Lung (tissue), 12 donors: ENCODE results near the gene SHFL. TPM values are rescaled to one million over a fixed set of nuclear protein-coding genes. Genes with fewer than 3 reads are reported as not detected.

Source experiments
- ATAC-seq: fragments of 200-7000 bp; cut with Tn5 transposase; one replicate; pipeline ENCODE4 v1.9.1; 2020; ENCODE audit warnings: moderate number of reproducible peaks; ENCODE audit not compliant: insufficient read depth, low FRiP score
- DNase-seq, 3 donors: peaks; one replicate each; pipeline ENCODE4 v3.0.0-alpha.2; 2013 to 2017
- H3K27ac ChIP-seq, 2 donors: one replicate each; pipeline ENCODE4 v1.5.1; 2013; ENCODE audit warnings: mild to moderate bottlenecking in 2 of 2, moderate library complexity in 2 of 2, control low read depth in 1 of 2, inconsistent platforms in 1 of 2, low read depth in 1 of 2, low read length in 1 of 2
- H3K27me3 ChIP-seq, 3 donors: one replicate each; pipeline ENCODE4 v1.5.1; 2013; ENCODE audit warnings: low read length in 2 of 3; ENCODE audit not compliant: control insufficient read depth in 3 of 3, insufficient read depth in 3 of 3
- H3K36me3 ChIP-seq, 4 donors: one replicate each; pipeline ENCODE4 v1.5.1; 2013; ENCODE audit warnings: low read length in 4 of 4, mild to moderate bottlenecking in 1 of 4, moderate library complexity in 1 of 4; ENCODE audit not compliant: control insufficient read depth in 4 of 4, insufficient read depth in 4 of 4
- H3K4me1 ChIP-seq, 5 donors: one replicate each; pipeline ENCODE4 v1.5.1; 2013; ENCODE audit warnings: low read length in 5 of 5, mild to moderate bottlenecking in 2 of 5, moderate library complexity in 1 of 5; ENCODE audit not compliant: control insufficient read depth in 5 of 5, insufficient read depth in 5 of 5
- H3K4me3 ChIP-seq: one replicate; pipeline ENCODE4 v1.5.1; 2013; ENCODE audit warnings: mild to moderate bottlenecking, control low read depth, moderate library complexity
- H3K9ac ChIP-seq, 2 donors: one replicate each; pipeline ENCODE4 v1.5.1; 2013; ENCODE audit warnings: low read length in 2 of 2, control low read depth in 1 of 2; ENCODE audit not compliant: insufficient read depth in 1 of 2
- H3K9me3 ChIP-seq, 4 donors: one replicate each; pipeline ENCODE4 v1.5.1; 2013; ENCODE audit warnings: low read length in 3 of 4, mild to moderate bottlenecking in 1 of 4, moderate library complexity in 1 of 4; ENCODE audit not compliant: control insufficient read depth in 4 of 4, insufficient read depth in 3 of 4
- WGBS, 2 donors: extraction: QIAGEN DNeasy Blood & Tissue Kit; methylation state at CpG; one replicate each; pipeline ENCODE4 v1.1.7; 2013; 5-methylcytosine and 5-hydroxymethylcytosine counted together
- polyA plus RNA-seq, 2 donors: library from polyadenylated mRNA; stranded (reverse); fragments of 200-250 nt; gene quantifications; one replicate each; pipeline ENCODE4 v1.2.1, GENCODE V29; 2013
- total RNA-seq, 2 donors: library from RNA; depleted of rRNA in 1 of 2; stranded (reverse); fragments of >200 nt in 1 of 2; gene quantifications; one replicate each; pipeline ENCODE4 v1.2.1, GENCODE V29; 2014 to 2021
- TF ChIP-seq, protein P1 (sequence below): IDR thresholded peaks from 2 replicates; pipeline ENCODE4 v1.5.1; 2012; ENCODE audit warnings: mild to moderate bottlenecking; ENCODE audit errors: control extremely low read depth, extremely low read depth
- donor health status: control.
- donor health status: control.
- donor health status: Bipolar disorder and iron deficiency.
- donor health status: healthy.
- donor health status: DM: yes; HTN: yes; CAD: no.

SHFL gene
- total and polyA plus RNA-seq, 4 donors: 21.2 to 43.5 (median 33.3) TPM

DNA sequence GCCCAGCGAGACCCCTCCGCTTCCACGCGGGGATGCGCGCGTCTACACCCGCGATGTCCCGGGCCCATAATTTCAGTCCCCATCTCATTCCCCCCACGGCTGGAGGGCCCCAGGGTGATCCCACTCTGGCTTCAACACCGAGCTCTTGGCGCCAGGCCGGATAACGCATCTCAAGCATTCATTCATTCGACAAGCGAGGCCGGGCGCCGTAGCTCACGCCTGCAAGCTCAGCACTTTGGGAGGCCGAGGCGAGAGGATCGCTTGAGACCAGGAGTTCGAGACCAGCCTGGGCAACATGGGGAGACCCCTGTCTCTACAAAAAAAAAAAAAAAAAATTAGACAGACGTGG is 10.5 kb downstream of the SHFL start:
- WGBS, 2 donors: 26 to 32% methylated on average over 26 of the region's 26 CpGs
- H3K9me3 ChIP-seq: no peaks in the 10 kb centered on the region
- H3K9ac ChIP-seq: no peak overlapping the region
- no peak for ATAC-seq
- no peak for DNase-seq
- no peaks in the 10 kb centered on the region for H3K27me3 ChIP-seq
- peaks cover 0 to 6% (median 3%) of the 10 kb centered on the region in 5 donors for H3K4me1 ChIP-seq
- peak overlapping the region; percentile 28 for H3K4me3 ChIP-seq
- H3K27ac ChIP-seq: peak overlapping the region; percentile 39 to 81
- TF ChIP-seq, protein P1, sequence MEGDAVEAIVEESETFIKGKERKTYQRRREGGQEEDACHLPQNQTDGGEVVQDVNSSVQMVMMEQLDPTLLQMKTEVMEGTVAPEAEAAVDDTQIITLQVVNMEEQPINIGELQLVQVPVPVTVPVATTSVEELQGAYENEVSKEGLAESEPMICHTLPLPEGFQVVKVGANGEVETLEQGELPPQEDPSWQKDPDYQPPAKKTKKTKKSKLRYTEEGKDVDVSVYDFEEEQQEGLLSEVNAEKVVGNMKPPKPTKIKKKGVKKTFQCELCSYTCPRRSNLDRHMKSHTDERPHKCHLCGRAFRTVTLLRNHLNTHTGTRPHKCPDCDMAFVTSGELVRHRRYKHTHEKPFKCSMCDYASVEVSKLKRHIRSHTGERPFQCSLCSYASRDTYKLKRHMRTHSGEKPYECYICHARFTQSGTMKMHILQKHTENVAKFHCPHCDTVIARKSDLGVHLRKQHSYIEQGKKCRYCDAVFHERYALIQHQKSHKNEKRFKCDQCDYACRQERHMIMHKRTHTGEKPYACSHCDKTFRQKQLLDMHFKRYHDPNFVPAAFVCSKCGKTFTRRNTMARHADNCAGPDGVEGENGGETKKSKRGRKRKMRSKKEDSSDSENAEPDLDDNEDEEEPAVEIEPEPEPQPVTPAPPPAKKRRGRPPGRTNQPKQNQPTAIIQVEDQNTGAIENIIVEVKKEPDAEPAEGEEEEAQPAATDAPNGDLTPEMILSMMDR: no peak
- peaks cover 0 to 9% (median 5%) of the 10 kb centered on the region in 4 donors for H3K36me3 ChIP-seq

DNA sequence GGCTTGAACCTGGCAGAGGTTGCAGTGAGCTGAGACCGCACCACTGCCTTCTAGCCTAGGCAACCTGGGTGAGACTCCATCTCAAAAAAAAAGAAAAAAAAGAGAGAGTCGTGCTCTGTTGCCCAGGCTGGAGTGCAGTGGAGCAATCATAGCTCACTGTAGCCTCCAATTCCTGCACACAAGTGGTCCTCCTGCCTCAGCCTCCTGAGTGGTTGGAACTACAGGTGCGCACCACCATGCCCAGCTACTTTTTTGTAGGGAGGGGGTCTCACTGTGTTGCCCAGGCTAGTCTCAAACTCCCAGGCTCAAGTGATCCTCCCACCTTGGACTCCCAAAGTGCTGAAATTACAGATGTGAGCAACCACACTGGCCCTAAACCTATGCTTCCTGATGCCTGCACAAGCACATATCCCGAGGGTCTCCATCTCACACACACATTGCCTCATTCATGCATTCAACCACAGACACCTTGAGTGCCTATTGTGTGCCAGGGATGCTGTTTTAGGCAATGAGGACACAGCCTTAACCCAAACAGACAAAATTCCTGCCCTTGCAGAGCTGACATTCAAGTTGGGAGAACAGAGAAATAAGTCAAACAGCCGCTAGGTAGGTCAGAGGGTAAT is 14.2 kb downstream of the SHFL start:
- ATAC-seq (no peak), DNase-seq (no peak)
- Histone ChIP-seq H3K9me3 (no peaks in the 10 kb centered on the region), H3K9ac (no peak overlapping the region), H3K27ac (no peak overlapping the region), H3K27me3 (no peaks in the 10 kb centered on the region), H3K36me3 (no peaks in the 10 kb centered on the region), H3K4me3 (no peak overlapping the region), H3K4me1 (peaks cover 0 to 15% (median 3%) of the 10 kb centered on the region in 5 donors)
- WGBS, 2 donors: 89 to 91% methylated on average over 5 of the region's 5 CpGs
- TF ChIP-seq, protein P1: no peak

DNA sequence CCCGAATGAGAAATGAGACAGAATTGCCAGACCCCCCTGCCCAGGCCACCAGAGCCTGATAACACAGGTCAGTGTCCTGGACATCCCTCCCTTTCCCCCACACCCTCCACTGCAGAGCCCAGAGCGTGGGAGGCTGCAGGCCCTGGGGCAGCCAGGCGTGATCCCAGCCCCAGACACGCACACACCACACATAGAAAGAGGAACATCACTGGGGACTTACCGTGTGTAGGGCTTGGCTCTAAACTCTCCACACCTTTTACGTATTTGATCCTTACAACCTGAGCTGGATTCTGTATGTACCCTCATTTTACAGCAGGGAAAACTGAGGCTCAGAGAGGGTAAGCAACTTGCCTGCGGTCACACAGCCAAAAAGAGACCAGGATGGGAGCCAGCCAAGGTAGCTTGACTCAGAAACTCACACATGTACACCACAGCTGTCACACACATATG is 16.7 kb downstream of the SHFL start:
- Histone ChIP-seq H3K9ac (no peak overlapping the region), H3K27ac (no peak overlapping the region), H3K4me3 (no peak overlapping the region), H3K36me3 (peaks cover 3 to 4% (median 4%) of the 10 kb centered on the region in 4 donors), H3K4me1 (peaks cover 0 to 25% (median 5%) of the 10 kb centered on the region in 5 donors), H3K27me3 (no peaks in the 10 kb centered on the region), H3K9me3 (no peaks in the 10 kb centered on the region)
- TF ChIP-seq, protein P1: no peak
- ATAC-seq: no peak
- DNase-seq: no peak
- WGBS, 2 donors: 56 to 62% methylated on average over 7 of the region's 7 CpGs

DNA sequence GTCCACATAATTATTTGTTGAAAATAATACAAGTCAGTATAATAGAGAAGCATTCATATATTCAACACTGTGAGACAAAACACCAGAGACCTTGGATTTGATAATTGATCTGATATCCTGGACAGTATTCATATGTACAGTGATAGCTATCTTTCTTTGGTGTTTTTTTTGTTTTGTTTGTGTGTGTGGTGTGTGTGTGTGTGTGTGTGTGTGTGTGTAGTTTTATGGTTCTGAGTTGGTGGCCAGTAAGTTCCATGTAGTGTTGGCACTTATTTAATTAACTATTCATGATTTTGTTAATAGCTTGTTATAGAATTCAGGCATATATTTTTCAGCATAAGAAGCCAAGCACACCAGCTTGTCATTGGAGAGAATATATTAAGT is 18.0 kb downstream of the SHFL start:
- TF ChIP-seq, protein P1: no peak
- DNase-seq (no peak), ATAC-seq (no peak)
- Histone ChIP-seq H3K27me3 (no peaks in the 10 kb centered on the region), H3K4me1 (peaks cover 0 to 25% (median 5%) of the 10 kb centered on the region in 5 donors), H3K27ac (no peak overlapping the region), H3K36me3 (peaks cover 4 to 11% (median 10%) of the 10 kb centered on the region in 4 donors), H3K9me3 (no peaks in the 10 kb centered on the region), H3K9ac (no peak overlapping the region), H3K4me3 (no peak overlapping the region)
